Kidney (tissue), 14 donors: ENCODE results near the gene AMOTL2. TPM values are rescaled to one million over a fixed set of nuclear protein-coding genes. Genes with fewer than 3 reads are reported as not detected.

Experiments used
- DNase-seq, 5 donors: peaks; one replicate each; pipeline ENCODE4 v3.0.0-alpha.2; 2013 to 2020
- FAIRE-seq: peaks from 2 replicates; lab custom pipeline; 2012; peaks lifted over from hg19 to GRCh38; lab: Jason Lieb, UNC
- H3K27ac ChIP-seq, 2 donors: one replicate each; pipeline ENCODE4 v1.7.0; 2013; ENCODE audit warnings: low read depth in 2 of 2, low read length in 2 of 2, inconsistent platforms in 1 of 2
- H3K27me3 ChIP-seq: one replicate; pipeline ENCODE4 v1.7.1; 2013; ENCODE audit warnings: low read length, inconsistent platforms; ENCODE audit not compliant: control insufficient read depth, insufficient read depth
- H3K36me3 ChIP-seq, 3 donors: one replicate each; pipeline versions ENCODE4 v1.7.0 to v1.7.1; 2013; ENCODE audit warnings: low read length in 3 of 3, control low read depth in 1 of 3, inconsistent platforms in 1 of 3; ENCODE audit not compliant: insufficient read depth in 3 of 3, control insufficient read depth in 2 of 3
- H3K4me1 ChIP-seq, 3 donors: one replicate each; pipeline versions ENCODE4 v1.7.0 to v1.7.1; 2013; ENCODE audit warnings: low read length in 3 of 3, inconsistent platforms in 1 of 3, low read depth in 1 of 3; ENCODE audit not compliant: control insufficient read depth in 2 of 3, insufficient read depth in 2 of 3
- H3K4me3 ChIP-seq, 3 donors: one replicate each; pipeline versions ENCODE4 v1.7.0 to v1.8.1; 2013; ENCODE audit warnings: low read length in 3 of 3, control low read depth in 1 of 3, inconsistent platforms in 1 of 3
- H3K9ac ChIP-seq, 3 donors: one replicate each; pipeline versions ENCODE4 v1.7.0 to v1.7.1; 2013; ENCODE audit warnings: low read length in 3 of 3, control low read depth in 1 of 3, inconsistent platforms in 1 of 3
- H3K9me3 ChIP-seq, 3 donors: one replicate each; pipeline versions ENCODE4 v1.7.0 to v1.7.1; 2013; ENCODE audit warnings: low read length in 3 of 3, control low read depth in 1 of 3, inconsistent platforms in 1 of 3; ENCODE audit not compliant: control insufficient read depth in 2 of 3, insufficient read depth in 1 of 3
- intact Hi-C: fragments of 100-400 bp; cut with DNase I; formaldehyde crosslinking; loops from one replicate; pipeline ENCODE4 v1.11.1; 2022
- polyA plus RNA-seq: library from polyadenylated mRNA; stranded (reverse); fragments of 350-450 nt; fragmentation: Illumina TruSeq; extraction: RNeasy Lipid Tissue Mini Kit (QIAGEN cat#74804); gene quantifications from one replicate; pipeline ENCODE4 v1.2.3, GENCODE V29; 2014; ENCODE audit warnings: low read depth, low replicate concordance; ENCODE audit not compliant: insufficient read depth
- total RNA-seq: library from RNA; stranded (reverse); fragmentation: NEBNext Ultra II Directional; extraction: Animal tissue kit (Norgen Biotek cat#: 25700); gene quantifications from one replicate; pipeline ENCODE4 v1.2.1, GENCODE V29; 2021
- TF ChIP-seq, protein P1 (sequence below): IDR thresholded peaks from 3 replicates; pipeline ENCODE4 v1.5.1; 2012; ENCODE audit warnings: mild to moderate bottlenecking, moderate library complexity, borderline replicate concordance; ENCODE audit not compliant: insufficient read depth; ENCODE audit errors: extremely low read depth
- donor health status: control.
- donor health status: control.
- donor health status: control.
- donor health status: control.
- donor health status: control.
- donor health status: DM: yes; HTN: yes; CAD: no.
- donor health status: Normal renal cell carcinoma (clear cell type).

The AMOTL2 gene
- total and polyA plus RNA-seq, 2 donors from 2014 or later = 19.5 to 83.5 TPM

GRCh38 chr3:134359121-134360010 lies 14.9 kb downstream of the AMOTL2 start:
- DNase-seq (no peak), FAIRE-seq (no peak)
- Histone ChIP-seq H3K9me3 (no peaks in the 10 kb centered on the region), H3K27me3 (no peaks in the 10 kb centered on the region), H3K9ac (peak overlapping the region in 1 of 3 donors; percentile 6), H3K36me3 (peaks cover 36 to 91% (median 76%) of the 10 kb centered on the region in 3 donors), H3K4me1 (peaks cover 24 to 88% (median 85%) of the 10 kb centered on the region in 3 donors), H3K4me3 (no peak overlapping the region), H3K27ac (peak overlapping the region; percentile 44 to 75)
- TF ChIP-seq, protein P1, sequence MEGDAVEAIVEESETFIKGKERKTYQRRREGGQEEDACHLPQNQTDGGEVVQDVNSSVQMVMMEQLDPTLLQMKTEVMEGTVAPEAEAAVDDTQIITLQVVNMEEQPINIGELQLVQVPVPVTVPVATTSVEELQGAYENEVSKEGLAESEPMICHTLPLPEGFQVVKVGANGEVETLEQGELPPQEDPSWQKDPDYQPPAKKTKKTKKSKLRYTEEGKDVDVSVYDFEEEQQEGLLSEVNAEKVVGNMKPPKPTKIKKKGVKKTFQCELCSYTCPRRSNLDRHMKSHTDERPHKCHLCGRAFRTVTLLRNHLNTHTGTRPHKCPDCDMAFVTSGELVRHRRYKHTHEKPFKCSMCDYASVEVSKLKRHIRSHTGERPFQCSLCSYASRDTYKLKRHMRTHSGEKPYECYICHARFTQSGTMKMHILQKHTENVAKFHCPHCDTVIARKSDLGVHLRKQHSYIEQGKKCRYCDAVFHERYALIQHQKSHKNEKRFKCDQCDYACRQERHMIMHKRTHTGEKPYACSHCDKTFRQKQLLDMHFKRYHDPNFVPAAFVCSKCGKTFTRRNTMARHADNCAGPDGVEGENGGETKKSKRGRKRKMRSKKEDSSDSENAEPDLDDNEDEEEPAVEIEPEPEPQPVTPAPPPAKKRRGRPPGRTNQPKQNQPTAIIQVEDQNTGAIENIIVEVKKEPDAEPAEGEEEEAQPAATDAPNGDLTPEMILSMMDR = no peak
- intact Hi-C loops = loop anchor here (5.0 kb wide), 1 partner anchor 47 kb away; no protein-coding TSS in a partner anchor

- H3K27ac ChIP-seq = peak overlapping the region; percentile 75 to 81
- peak overlapping the region in 1 of 3 donors; percentile 10 for H3K4me3 ChIP-seq
- TF ChIP-seq, protein P1 = no peak
- H3K9me3 ChIP-seq = no peaks in the 10 kb centered on the region
- intact Hi-C loops = no loop called here
- peak in 4 of 5 donors; percentile 83 to 97 (median 92) for DNase-seq
- FAIRE-seq = no peak
- H3K36me3 ChIP-seq = peaks cover 37 to 87% (median 72%) of the 10 kb centered on the region in 3 donors
- H3K9ac ChIP-seq = peak overlapping the region in 1 of 3 donors; percentile 47
- H3K4me1 ChIP-seq = peaks cover 22 to 92% (median 89%) of the 10 kb centered on the region in 3 donors
- H3K27me3 ChIP-seq = no peaks in the 10 kb centered on the region
These were observed 16.1 kb downstream of the AMOTL2 start for GRCh38 chr3:134357914-134358811.

DNA sequence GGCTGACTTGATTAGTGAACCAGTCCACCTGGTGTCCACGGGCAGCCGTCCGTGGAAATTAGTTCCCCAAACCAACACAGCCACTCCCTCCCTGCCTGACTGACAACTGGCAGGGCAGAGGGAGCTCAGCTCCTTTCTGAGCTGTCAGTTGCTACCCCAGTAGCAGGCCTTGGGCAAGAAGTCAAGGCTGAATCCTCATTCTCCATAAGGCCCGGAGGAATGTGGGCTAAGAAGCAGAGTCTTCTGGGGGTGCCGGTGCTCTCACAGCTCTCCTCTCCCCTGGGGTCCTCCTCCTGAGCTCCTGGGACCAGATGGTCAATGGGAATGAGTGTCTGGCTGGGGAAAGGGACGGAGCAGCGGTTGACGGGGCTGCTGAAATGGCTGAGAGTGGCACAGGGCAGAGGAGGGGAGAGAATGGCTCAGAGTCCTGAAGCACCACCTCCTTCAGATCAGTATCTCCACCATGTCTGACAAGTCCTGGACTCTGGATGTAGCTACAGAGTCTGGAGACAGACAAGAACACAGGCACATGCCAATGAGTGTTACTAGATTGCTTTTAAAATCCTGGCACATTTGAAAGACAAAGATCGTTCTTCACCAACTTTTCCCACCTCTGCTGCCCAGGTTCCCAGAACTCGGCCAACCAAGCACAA lies 16.9 kb downstream of the AMOTL2 start:
- Histone ChIP-seq H3K9me3 (no peaks in the 10 kb centered on the region), H3K27me3 (no peaks in the 10 kb centered on the region), H3K27ac (peak overlapping the region; percentile 74 to 81), H3K4me3 (peak overlapping the region in 1 of 3 donors; percentile 10), H3K4me1 (peaks cover 17 to 91% (median 86%) of the 10 kb centered on the region in 3 donors), H3K36me3 (peaks cover 29 to 79% (median 65%) of the 10 kb centered on the region in 3 donors), H3K9ac (peak overlapping the region in 2 of 3 donors; percentile 10 to 47)
- TF ChIP-seq, protein P1 = no peak
- intact Hi-C loops = no loop called here
- FAIRE-seq (no peak), DNase-seq (no peak)
